ENCODE data around the gene FAIM.

The FAIM gene

DNA sequence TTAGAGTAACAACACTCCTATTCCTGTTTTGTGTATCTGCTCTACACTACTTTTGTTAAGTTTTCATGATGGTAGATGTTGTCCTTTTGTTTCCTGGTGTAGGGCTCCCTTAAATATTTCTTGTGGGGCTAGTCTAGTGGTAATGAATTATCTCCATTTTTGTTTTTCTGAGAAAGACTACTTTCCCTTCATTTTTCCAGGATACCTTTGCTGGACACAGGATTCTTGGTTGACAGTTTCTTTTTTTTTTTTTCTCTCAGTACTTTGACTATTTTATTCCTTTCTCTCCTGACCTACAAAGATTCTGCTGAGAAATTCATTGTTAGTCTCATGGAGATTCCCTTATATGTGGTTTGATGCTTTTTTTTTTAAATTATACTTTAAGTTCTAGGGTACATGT lies 37.9 kb downstream of the FAIM start:
- TF ChIP-seq GATA2 (IDR thresholded peaks at IDR 0.05; ENCODE audit: low read depth, low read length): no peak

DNA sequence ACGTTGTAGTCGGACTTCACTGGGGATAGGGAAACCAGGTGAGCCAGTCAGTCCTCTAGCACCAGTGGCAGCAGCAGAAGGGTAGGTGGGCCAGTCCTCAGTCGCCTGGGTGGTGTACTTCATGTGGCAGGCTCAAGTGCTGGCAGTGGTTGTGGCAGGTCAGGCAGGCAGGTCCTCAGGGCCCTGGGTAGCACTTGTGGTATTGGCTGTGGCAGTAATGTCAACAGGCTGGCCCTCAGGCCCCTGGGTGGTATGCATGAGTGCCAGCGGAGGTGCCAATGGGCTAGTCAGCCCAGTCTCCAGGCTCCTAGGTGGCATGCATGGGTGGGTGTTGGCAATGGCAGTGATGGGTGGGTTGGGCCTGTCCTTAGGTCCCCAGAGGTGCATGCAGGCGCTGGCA lies 40.6 kb downstream of the FAIM start:
- no peak for TF ChIP-seq GATA2 (IDR thresholded peaks at IDR 0.05; ENCODE audit: low read depth, low read length)
- TF ChIP-seq GATA3 (IDR thresholded peaks at IDR 0.05; ENCODE audit: low read depth, low read length): no peak

DNA sequence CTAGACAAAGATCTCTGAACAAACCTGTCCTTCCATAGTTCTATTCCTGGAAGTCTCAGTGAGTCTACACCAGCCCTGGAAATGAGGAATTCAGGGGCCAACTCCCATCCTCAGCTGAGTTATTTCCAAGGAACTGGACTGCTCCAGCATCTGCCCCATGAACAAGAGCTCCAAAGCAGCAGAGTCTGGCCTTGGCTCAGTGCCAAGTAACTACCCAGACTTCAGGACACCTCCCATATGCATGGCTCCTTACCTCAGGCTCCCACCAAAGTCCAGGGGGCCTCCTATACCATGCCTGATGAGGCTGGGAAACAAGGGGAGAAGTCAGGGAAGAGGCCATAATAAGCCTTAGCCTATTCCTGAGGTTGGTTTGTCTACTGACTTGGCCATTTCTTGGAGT lies 45.0 kb downstream of the FAIM start:
- TF ChIP-seq GATA2 (IDR thresholded peaks at IDR 0.05; ENCODE audit: low read depth, low read length) (no peak), GATA3 (IDR thresholded peaks at IDR 0.05; ENCODE audit: low read depth, low read length) (no peak)

GRCh38 chr3:138657508-138657907 lies 48.9 kb downstream of the FAIM start:
- TF ChIP-seq GATA2 (IDR thresholded peaks at IDR 0.05; ENCODE audit: low read depth, low read length) (no peak), GATA3 (IDR thresholded peaks at IDR 0.05; ENCODE audit: low read depth, low read length) (no peak)

DNA sequence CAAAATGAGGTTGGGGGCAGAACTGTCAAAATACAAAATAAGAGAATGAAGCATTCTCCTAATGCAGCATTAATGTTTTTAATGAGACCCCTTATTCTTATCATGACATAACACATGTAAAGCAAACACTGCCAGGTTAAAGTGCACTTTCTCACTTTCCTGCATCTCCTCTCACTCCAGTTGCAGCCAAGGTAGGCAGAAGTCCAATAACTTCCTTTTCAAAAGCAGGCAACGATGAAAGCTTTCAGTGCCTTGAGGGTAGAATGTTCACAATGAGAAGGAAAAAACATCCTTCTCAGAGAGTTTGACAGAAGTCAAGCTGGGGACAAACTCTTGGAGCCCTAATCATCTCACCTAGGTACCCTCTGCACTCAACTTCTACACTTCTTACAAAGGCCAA lies 59.5 kb downstream of the FAIM start:
- TF ChIP-seq GATA3 (IDR thresholded peaks at IDR 0.05; ENCODE audit: low read depth, low read length): no peak
- no peak for TF ChIP-seq GATA2 (IDR thresholded peaks at IDR 0.05; ENCODE audit: low read depth, low read length)

GRCh38 chr3:138670407-138670806 lies 61.8 kb downstream of the FAIM start:
- no peak for TF ChIP-seq GATA2 (IDR thresholded peaks at IDR 0.05; ENCODE audit: low read depth, low read length)
- no peak for TF ChIP-seq GATA3 (IDR thresholded peaks at IDR 0.05; ENCODE audit: low read depth, low read length)

DNA sequence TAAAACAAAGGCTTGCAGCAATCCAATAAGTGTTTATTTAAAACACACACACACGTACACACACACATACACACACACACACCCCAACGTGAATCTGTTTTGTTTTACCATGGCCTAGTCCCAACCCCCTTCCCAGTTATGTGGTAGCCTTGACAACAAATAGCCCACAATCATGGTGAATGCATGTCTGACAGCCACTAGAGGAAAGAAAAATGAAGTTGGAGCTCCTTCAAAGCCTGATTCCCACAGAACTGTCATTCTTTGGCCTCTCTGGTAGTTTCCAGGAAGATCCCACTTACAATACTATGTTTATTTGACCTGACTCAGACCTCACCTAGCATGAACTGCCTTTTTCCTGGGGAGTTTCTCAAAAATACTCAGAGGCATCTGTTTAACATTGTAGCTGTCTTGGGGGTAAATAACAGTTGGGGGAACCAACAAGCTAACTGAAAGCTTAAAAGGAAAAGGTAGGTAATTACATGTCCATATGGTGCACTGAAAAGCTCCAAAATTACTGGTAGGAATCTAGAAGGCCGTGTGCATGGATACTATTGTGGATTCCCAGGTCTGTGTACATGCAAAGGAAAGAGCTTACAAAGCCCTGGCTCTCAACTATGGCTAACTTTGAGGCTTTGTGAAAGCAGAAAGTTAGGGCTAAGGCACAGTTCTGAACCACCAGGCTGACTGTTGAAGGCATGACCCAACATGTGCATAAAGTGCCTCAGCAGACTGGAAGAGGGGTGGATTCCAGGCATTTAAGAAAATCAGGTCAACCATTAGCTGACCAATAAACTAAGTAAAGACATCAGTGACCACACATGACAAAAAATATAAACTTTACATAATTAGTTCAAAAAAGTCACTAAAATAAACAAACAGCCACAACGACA lies 65.3 kb downstream of the FAIM start:
- TF ChIP-seq GATA2 (IDR thresholded peaks at IDR 0.05; ENCODE audit: low read depth, low read length) (no peak), GATA3 (IDR thresholded peaks at IDR 0.05; ENCODE audit: low read depth, low read length) (no peak)

DNA sequence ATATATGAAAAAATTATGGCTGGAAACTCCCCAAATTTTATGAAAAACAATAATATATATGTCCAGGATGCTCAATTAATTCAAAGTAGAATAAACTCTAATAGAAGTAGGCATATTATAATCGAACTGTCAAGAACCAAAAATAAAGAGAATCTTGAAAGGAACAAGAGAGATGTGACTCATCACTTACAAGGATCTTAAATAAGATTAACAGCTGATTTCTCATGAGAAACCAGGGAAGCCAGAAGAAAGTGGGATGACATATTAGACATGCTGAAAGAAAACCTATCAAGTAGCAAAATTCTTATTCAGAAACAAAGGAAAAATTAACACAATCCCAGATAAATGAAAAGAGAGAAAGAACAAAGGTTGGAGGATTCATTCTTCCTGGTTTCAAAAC lies 66.8 kb downstream of the FAIM start:
- TF ChIP-seq GATA2 (IDR thresholded peaks at IDR 0.05; ENCODE audit: low read depth, low read length) (no peak), GATA3 (IDR thresholded peaks at IDR 0.05; ENCODE audit: low read depth, low read length) (no peak)

- TF ChIP-seq GATA3 (IDR thresholded peaks at IDR 0.05; ENCODE audit: low read depth, low read length) (no peak), GATA2 (IDR thresholded peaks at IDR 0.05; ENCODE audit: low read depth, low read length) (no peak)
These were observed 69.5 kb downstream of the FAIM start for GRCh38 chr3:138678086-138678485.

GRCh38 chr3:138678874-138679392 lies 70.4 kb downstream of the FAIM start:
- TF ChIP-seq GATA3 (IDR thresholded peaks at IDR 0.05; ENCODE audit: low read depth, low read length) (no peak), GATA2 (IDR thresholded peaks at IDR 0.05; ENCODE audit: low read depth, low read length) (no peak)

DNA sequence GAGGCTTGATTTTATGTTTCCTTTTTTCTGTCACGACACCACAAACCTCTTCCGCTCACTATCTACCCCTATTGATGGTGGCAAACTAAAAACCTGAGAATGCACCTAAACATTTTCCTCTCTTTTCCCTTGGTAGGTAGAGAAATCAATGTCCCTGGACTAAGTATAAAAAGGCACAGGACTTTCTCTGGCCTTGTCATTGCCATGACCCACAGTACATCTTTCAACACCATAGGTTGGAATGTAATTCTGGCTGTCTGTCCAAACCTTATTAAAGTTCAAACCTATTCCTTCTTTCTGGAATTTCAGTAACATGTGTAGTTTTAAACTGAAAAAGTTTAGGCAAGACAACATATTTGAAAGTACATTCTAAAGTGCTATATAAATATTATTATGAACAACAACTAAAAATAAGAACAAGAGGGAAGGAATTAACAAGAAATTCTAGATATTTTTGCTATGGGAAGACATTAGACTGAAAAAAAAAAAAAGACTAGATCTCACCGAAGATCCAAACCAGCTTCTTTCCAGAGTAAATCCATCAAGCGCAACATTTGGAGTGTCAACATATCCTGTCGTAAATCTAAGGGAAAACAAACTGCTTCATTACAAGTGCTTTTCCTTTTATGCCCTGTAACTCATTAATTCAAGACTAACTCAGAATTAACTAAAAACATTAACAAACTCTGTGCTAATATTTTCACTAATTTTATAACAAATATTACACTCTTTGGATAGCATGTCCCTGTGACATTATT lies 73.1 kb downstream of the FAIM start:
- TF ChIP-seq GATA3 (IDR thresholded peaks at IDR 0.05; ENCODE audit: low read depth, low read length) (no peak), GATA2 (IDR thresholded peaks at IDR 0.05; ENCODE audit: low read depth, low read length) (no peak)

DNA sequence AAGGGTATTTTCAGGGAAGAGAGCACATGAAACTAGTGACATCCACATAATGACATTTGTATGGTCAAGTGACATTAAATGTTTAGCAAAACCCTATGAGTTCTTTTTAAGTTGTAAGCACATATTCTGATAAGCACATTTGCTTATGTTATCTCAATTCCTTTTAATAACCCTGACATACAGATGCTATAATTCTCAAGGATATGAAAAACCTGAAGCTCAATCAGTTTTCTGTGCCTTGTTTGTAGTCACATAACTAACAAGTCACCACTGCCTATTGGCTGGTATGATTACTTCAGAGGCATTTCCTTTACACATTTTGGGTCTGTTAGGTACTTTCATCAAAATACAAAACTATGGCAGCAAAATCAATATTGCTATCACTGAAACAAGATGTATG lies 74.1 kb downstream of the FAIM start:
- TF ChIP-seq GATA3 (IDR thresholded peaks at IDR 0.05; ENCODE audit: low read depth, low read length) (no peak), GATA2 (IDR thresholded peaks at IDR 0.05; ENCODE audit: low read depth, low read length) (no peak)
